ENCODE results near the gene AUTS2. TPM values are rescaled to one million over a fixed set of nuclear protein-coding genes. Genes with fewer than 3 reads are reported as not detected.

AUTS2 gene
- total RNA-seq, 1 experiment from 2014 or later = 50.0 TPM

- DNase-seq (ENCODE audit: low spot score) = no peak
Observed at GRCh38 chr7:70384024-70384423, 785.7 kb downstream of the AUTS2 start.

GRCh38 chr7:70384891-70385290 lies 786.6 kb downstream of the AUTS2 start:
- no peak overlapping the region for H3K4me3 Mint-ChIP-seq

More at GRCh38 chr7:70384024-70384423, 785.7 kb downstream of the AUTS2 start:
- POLR2A ChIA-PET = no interaction called here
- Mint-ChIP-seq H3K36me3 (no peaks in the 10 kb centered on the region), H3K9me3 (no peaks in the 10 kb centered on the region), H3K27me3 (ENCODE audit: low read depth) (no peaks in the 10 kb centered on the region), H3K4me1 (no peaks in the 10 kb centered on the region), H3K4me3 (no peak overlapping the region), H3K27ac (no peak overlapping the region)
- CTCF ChIA-PET = no interaction called here
- no peak for ATAC-seq
- TF ChIP-seq ZNF281 (CRISPR knock-in tag; IDR thresholded peaks at IDR 0.05) (no peak), NFYB (CRISPR knock-in tag; conservative IDR thresholded peaks at IDR 0.05; ENCODE audit: low read depth) (no peak), CDX4 (CRISPR knock-in tag; IDR thresholded peaks at IDR 0.05; ENCODE audit: borderline replicate concordance) (no peak), ESRRA (CRISPR knock-in tag; IDR thresholded peaks at IDR 0.05; ENCODE audit: borderline replicate concordance) (no peak), ATF2 (CRISPR knock-in tag; IDR thresholded peaks at IDR 0.05; ENCODE audit: borderline replicate concordance, low read depth) (no peak), IRF1 (CRISPR knock-in tag; IDR thresholded peaks at IDR 0.05) (no peak), FOXK1 (CRISPR knock-in tag; IDR thresholded peaks at IDR 0.05) (no peak), ZNF425 (CRISPR knock-in tag; conservative IDR thresholded peaks at IDR 0.05) (no peak)

GRCh38 chr7:70387217-70387616 lies 788.9 kb downstream of the AUTS2 start:
- no peak overlapping the region for H3K27ac Mint-ChIP-seq
- CTCF ChIA-PET = interaction anchor here (0.6 kb wide), 1 partner anchor 386 kb away, joined by 3 read pairs; no protein-coding TSS in a partner anchor
- DNase-seq (ENCODE audit: low spot score) (no peak), ATAC-seq (no peak)
- H3K4me3 Mint-ChIP-seq = no peak overlapping the region
- no peaks in the 10 kb centered on the region for H3K27me3 Mint-ChIP-seq (ENCODE audit: low read depth)
- POLR2A ChIA-PET = no interaction called here
- H3K4me1 Mint-ChIP-seq = no peaks in the 10 kb centered on the region
- no peaks in the 10 kb centered on the region for H3K36me3 Mint-ChIP-seq
- H3K9me3 Mint-ChIP-seq = no peaks in the 10 kb centered on the region
- no peak for TF ChIP-seq ZNF219 (CRISPR knock-in tag; IDR thresholded peaks at IDR 0.05; ENCODE audit: borderline replicate concordance)
- no peak for TF ChIP-seq RORB (CRISPR knock-in tag; IDR thresholded peaks at IDR 0.05)
- TF ChIP-seq ELF4 (CRISPR knock-in tag; IDR thresholded peaks at IDR 0.05; ENCODE audit: low read depth) = no peak
- TF ChIP-seq ZNF512 (CRISPR knock-in tag; IDR thresholded peaks at IDR 0.05; ENCODE audit: borderline replicate concordance) = no peak
- no peak for TF ChIP-seq ZNF425 (CRISPR knock-in tag; conservative IDR thresholded peaks at IDR 0.05)
- no peak for TF ChIP-seq RELA (CRISPR knock-in tag; IDR thresholded peaks at IDR 0.05; ENCODE audit: borderline replicate concordance)
- TF ChIP-seq NFE2L1 (CRISPR knock-in tag; IDR thresholded peaks at IDR 0.05) = no peak
- no peak for TF ChIP-seq ATF1 (CRISPR knock-in tag; IDR thresholded peaks at IDR 0.05)
- TF ChIP-seq CREM (CRISPR knock-in tag; IDR thresholded peaks at IDR 0.05) = no peak

More at GRCh38 chr7:70384891-70385290, 786.6 kb downstream of the AUTS2 start:
- DNase-seq (ENCODE audit: low spot score) = no peak
- no peak overlapping the region for H3K27ac Mint-ChIP-seq
- no peak for ATAC-seq
- ChIA-PET POLR2A (no interaction called here), CTCF (no interaction called here)
- no peaks in the 10 kb centered on the region for H3K27me3 Mint-ChIP-seq (ENCODE audit: low read depth)
- TF ChIP-seq USF1 (CRISPR knock-in tag; IDR thresholded peaks at IDR 0.05) = no peak
- no peaks in the 10 kb centered on the region for H3K4me1 Mint-ChIP-seq
- no peaks in the 10 kb centered on the region for H3K36me3 Mint-ChIP-seq
- H3K9me3 Mint-ChIP-seq = no peaks in the 10 kb centered on the region
